Activated CD4-positive, alpha-beta memory T cell treated with anti-CD3 and anti-CD28 coated beads, Interleukin-2, amount 10 ng/mL, durations not matched to agents 7 days and 5 days (primary cell): ENCODE results near the gene EXOC2. TPM values are rescaled to one million over a fixed set of nuclear protein-coding genes. Genes with fewer than 3 reads are reported as not detected.

Source experiments
- CTCF ChIA-PET: fragments of 350-600 bp; sonication (Branson Sonifier 250); formaldehyde crosslinking; loops from one replicate; lab custom pipeline; 2021; ENCODE audit warnings: antibody characterized with exemption, inconsistent platforms; lab: Charles Lee
- POLR2A ChIA-PET: fragments of 350-600 bp; sonication (Branson Sonifier 250); formaldehyde crosslinking; loops from one replicate; lab custom pipeline; 2021; ENCODE audit warnings: antibody characterized with exemption; lab: Charles Lee
- DNase-seq: peaks from one replicate; pipeline ENCODE4 v3.0.0-alpha.2; 2020
- H3K27ac Mint-ChIP-seq: one replicate; pipeline ENCODE4 v1.8.0; 2021; ENCODE audit warnings: mild to moderate bottlenecking, mixed read lengths
- H3K27me3 Mint-ChIP-seq: one replicate; pipeline ENCODE4 v1.8.0; 2021; ENCODE audit warnings: mixed read lengths
- H3K36me3 Mint-ChIP-seq: one replicate; pipeline ENCODE4 v1.8.0; 2021; ENCODE audit warnings: low read depth, mixed read lengths
- H3K4me1 Mint-ChIP-seq: one replicate; pipeline ENCODE4 v1.8.0; 2021; ENCODE audit warnings: mixed read lengths
- H3K4me3 Mint-ChIP-seq: one replicate; pipeline ENCODE4 v1.8.0; 2021; ENCODE audit warnings: mild to moderate bottlenecking, mixed read lengths
- H3K9me3 Mint-ChIP-seq: one replicate; pipeline ENCODE4 v1.8.0; 2021; ENCODE audit warnings: mixed read lengths
- total RNA-seq, 2 experiments: library from RNA; stranded (reverse); gene quantifications; one replicate each; pipeline ENCODE4 v1.2.3, GENCODE V29; 2021

EXOC2 gene
- total RNA-seq, 2 experiments from 2014 or later, result 31.9 to 35.7 TPM

- peaks cover 54% of the 10 kb centered on the region for H3K36me3 Mint-ChIP-seq
- CTCF ChIA-PET, result no interaction called here
- H3K27me3 Mint-ChIP-seq, result no peaks in the 10 kb centered on the region
- POLR2A ChIA-PET, result no interaction called here
- H3K4me3 Mint-ChIP-seq, result no peak overlapping the region
- H3K9me3 Mint-ChIP-seq, result peaks cover 29% of the 10 kb centered on the region
- peaks cover 11% of the 10 kb centered on the region for H3K4me1 Mint-ChIP-seq
- no peak overlapping the region for H3K27ac Mint-ChIP-seq
- DNase-seq, result no peak
Observed at GRCh38 chr6:520820-521219, 172.1 kb downstream of the EXOC2 start.

- no peak for DNase-seq
- peaks cover 68% of the 10 kb centered on the region for H3K36me3 Mint-ChIP-seq
- POLR2A ChIA-PET, result interaction anchor here (1.0 kb wide), 1 partner anchor 25 kb away, joined by 3 read pairs; no protein-coding TSS in a partner anchor
Observed at GRCh38 chr6:518218-518617, 174.7 kb downstream of the EXOC2 start.

DNA sequence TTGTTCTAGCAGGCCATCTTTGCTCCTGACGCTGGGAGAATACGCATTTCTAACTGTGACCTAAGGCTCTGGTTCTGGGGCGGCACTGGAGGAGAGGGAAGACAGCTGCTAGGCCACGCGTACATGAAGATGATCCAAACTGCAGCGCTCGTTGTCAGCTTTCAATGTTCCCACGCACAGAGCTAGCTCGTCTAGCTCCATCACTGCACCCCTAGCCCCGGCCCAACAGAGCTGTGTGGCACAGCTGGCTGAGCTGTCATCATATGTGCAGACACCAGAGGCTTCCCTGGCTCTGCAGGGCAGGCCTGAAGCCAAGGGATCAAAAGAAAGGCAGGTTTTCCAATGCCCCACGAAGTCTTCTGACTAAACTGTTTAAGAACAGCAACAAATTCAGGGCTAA lies 176.7 kb downstream of the EXOC2 start:
- Mint-ChIP-seq H3K4me1 (peaks cover 28% of the 10 kb centered on the region), H3K27ac (no peak overlapping the region), H3K9me3 (peaks cover 27% of the 10 kb centered on the region), H3K4me3 (no peak overlapping the region), H3K36me3 (peaks cover 59% of the 10 kb centered on the region), H3K27me3 (no peaks in the 10 kb centered on the region)
- POLR2A ChIA-PET, result no interaction called here
- CTCF ChIA-PET, result no interaction called here
- DNase-seq, result no peak

More at GRCh38 chr6:518218-518617, 174.7 kb downstream of the EXOC2 start:
- no peak overlapping the region for H3K27ac Mint-ChIP-seq
- H3K27me3 Mint-ChIP-seq, result no peaks in the 10 kb centered on the region
- peaks cover 29% of the 10 kb centered on the region for H3K9me3 Mint-ChIP-seq
- H3K4me3 Mint-ChIP-seq, result no peak overlapping the region
- CTCF ChIA-PET, result interaction anchor here (1.1 kb wide), 1 partner anchor 75 kb away, joined by 3 read pairs; no protein-coding TSS in a partner anchor
- peaks cover 19% of the 10 kb centered on the region for H3K4me1 Mint-ChIP-seq

GRCh38 chr6:515267-515666 lies 177.7 kb downstream of the EXOC2 start:
- Mint-ChIP-seq H3K27me3 (no peaks in the 10 kb centered on the region), H3K27ac (no peak overlapping the region), H3K9me3 (peaks cover 20% of the 10 kb centered on the region), H3K36me3 (peaks cover 58% of the 10 kb centered on the region), H3K4me3 (no peak overlapping the region), H3K4me1 (peaks cover 35% of the 10 kb centered on the region)
- DNase-seq, result no peak
- ChIA-PET CTCF (no interaction called here), POLR2A (interaction anchor here (1.3 kb wide), 1 partner anchor 124 kb away, joined by 3 read pairs; the partner anchor contains the start of gene IRF4)

GRCh38 chr6:514396-514978 lies 178.5 kb downstream of the EXOC2 start:
- peaks cover 20% of the 10 kb centered on the region for H3K9me3 Mint-ChIP-seq
- CTCF ChIA-PET, result no interaction called here
- POLR2A ChIA-PET, result interaction anchor here (1.3 kb wide), 1 partner anchor 123 kb away, joined by 3 read pairs; the partner anchor contains the start of gene IRF4
- peaks cover 58% of the 10 kb centered on the region for H3K36me3 Mint-ChIP-seq
- peaks cover 43% of the 10 kb centered on the region for H3K4me1 Mint-ChIP-seq
- no peak overlapping the region for H3K4me3 Mint-ChIP-seq
- H3K27ac Mint-ChIP-seq, result no peak overlapping the region
- H3K27me3 Mint-ChIP-seq, result no peaks in the 10 kb centered on the region
- DNase-seq, result no peak

GRCh38 chr6:513961-514360 lies 179.0 kb downstream of the EXOC2 start:
- DNase-seq, result no peak
- H3K27ac Mint-ChIP-seq, result no peak overlapping the region
- no peaks in the 10 kb centered on the region for H3K27me3 Mint-ChIP-seq
- peaks cover 48% of the 10 kb centered on the region for H3K4me1 Mint-ChIP-seq
- H3K36me3 Mint-ChIP-seq, result peaks cover 58% of the 10 kb centered on the region
- H3K4me3 Mint-ChIP-seq, result no peak overlapping the region
- H3K9me3 Mint-ChIP-seq, result peaks cover 20% of the 10 kb centered on the region
- ChIA-PET POLR2A (interaction anchor here (1.3 kb wide), 1 partner anchor 123 kb away, joined by 3 read pairs; the partner anchor contains the start of gene IRF4), CTCF (interaction anchor here (1.1 kb wide), 1 partner anchor 24 kb away, joined by 3 read pairs; no protein-coding TSS in a partner anchor)

DNA sequence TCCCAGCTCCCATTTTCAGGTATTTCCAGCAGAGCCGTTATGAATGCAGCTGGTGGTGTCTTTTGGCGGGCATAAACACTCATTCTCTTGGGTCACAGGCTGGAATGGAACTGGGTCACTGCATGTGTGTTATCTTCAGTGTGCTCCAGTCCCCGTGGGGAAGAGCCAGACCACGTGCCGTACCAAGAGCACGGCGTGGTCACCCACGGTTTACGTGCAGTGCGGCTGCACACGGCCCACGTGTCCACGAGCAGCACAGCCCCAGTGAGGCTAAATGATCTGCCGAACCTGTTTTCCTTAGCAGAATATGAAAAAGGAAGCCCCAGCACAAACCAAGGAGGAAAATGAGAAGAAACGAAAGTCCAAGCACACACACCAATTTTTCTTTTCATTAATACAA lies 179.9 kb downstream of the EXOC2 start:
- POLR2A ChIA-PET, result no interaction called here
- H3K27me3 Mint-ChIP-seq, result no peaks in the 10 kb centered on the region
- peaks cover 13% of the 10 kb centered on the region for H3K9me3 Mint-ChIP-seq
- H3K4me1 Mint-ChIP-seq, result peaks cover 57% of the 10 kb centered on the region
- peaks cover 57% of the 10 kb centered on the region for H3K36me3 Mint-ChIP-seq
- H3K4me3 Mint-ChIP-seq, result no peak overlapping the region
- H3K27ac Mint-ChIP-seq, result no peak overlapping the region
- no peak for DNase-seq
- CTCF ChIA-PET, result interaction anchor here (1.1 kb wide), 1 partner anchor 23 kb away, joined by 3 read pairs; no protein-coding TSS in a partner anchor

GRCh38 chr6:511488-512137 lies 181.3 kb downstream of the EXOC2 start:
- Mint-ChIP-seq H3K4me3 (no peak overlapping the region), H3K4me1 (peaks cover 71% of the 10 kb centered on the region), H3K27me3 (no peaks in the 10 kb centered on the region), H3K27ac (no peak overlapping the region), H3K9me3 (peaks cover 3% of the 10 kb centered on the region), H3K36me3 (peaks cover 46% of the 10 kb centered on the region)
- CTCF ChIA-PET, result interaction anchor here (0.7 to 0.8 kb wide), 2 partner anchors 12 to 89 kb away, joined by 3 to 6 read pairs; no protein-coding TSS in a partner anchor
- POLR2A ChIA-PET, result interaction anchor here (0.6 to 2.7 kb wide), 6 partner anchors 9 to 1023 kb away, joined by 3 to 8 read pairs (median 5); partner anchors contain the start of gene IRF4
- DNase-seq, result no peak

DNA sequence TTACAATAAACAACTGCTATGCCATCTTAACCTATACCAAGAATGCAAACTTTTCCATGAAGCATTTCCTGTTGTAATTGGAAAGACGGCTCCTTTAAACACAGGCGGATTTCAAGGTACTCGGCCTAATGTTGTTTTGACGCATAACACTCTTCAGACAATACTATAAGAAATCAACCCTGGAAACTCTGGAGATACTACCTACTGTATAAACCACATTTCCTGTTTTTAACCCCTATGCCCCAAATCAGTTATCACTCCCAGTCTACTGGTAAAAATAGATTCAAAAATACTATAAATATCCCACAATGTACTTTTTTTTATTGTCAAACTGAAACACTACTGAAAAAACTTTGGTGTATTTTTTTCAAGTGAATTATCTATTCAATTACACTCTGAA lies 183.3 kb downstream of the EXOC2 start:
- no peaks in the 10 kb centered on the region for H3K27me3 Mint-ChIP-seq
- POLR2A ChIA-PET, result interaction anchor here (0.8 to 2.3 kb wide), 5 partner anchors 42 to 118 kb away, joined by 3 to 8 read pairs (median 3); partner anchors contain the start of gene IRF4
- H3K27ac Mint-ChIP-seq, result peak overlapping the region; percentile 54
- no peaks in the 10 kb centered on the region for H3K9me3 Mint-ChIP-seq
- peaks cover 86% of the 10 kb centered on the region for H3K4me1 Mint-ChIP-seq
- H3K36me3 Mint-ChIP-seq, result peaks cover 33% of the 10 kb centered on the region
- CTCF ChIA-PET, result no interaction called here
- H3K4me3 Mint-ChIP-seq, result no peak overlapping the region
- DNase-seq, result no peak

DNA sequence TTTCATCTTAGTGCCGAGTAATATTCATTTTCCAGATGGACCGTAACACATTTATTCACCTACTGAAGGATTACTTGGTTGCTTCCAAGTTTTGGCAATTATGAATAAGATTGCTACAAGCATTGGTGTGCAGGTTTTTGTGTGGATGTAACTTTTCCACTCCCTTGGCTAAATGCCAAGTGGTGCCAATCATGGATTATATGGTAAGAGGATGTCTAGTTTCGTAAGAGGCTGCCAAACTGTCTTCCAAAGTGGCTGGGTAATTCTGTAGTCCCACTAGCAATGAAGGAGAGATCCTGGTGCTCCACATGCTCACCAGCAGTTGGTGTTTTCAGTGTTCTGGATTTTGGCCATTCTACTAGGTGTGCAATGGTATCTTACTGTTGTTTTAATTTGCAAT lies 184.3 kb downstream of the EXOC2 start:
- ChIA-PET POLR2A (no interaction called here), CTCF (no interaction called here)
- Mint-ChIP-seq H3K36me3 (peaks cover 27% of the 10 kb centered on the region), H3K9me3 (no peaks in the 10 kb centered on the region), H3K4me1 (peaks cover 84% of the 10 kb centered on the region), H3K4me3 (no peak overlapping the region), H3K27ac (no peak overlapping the region), H3K27me3 (no peaks in the 10 kb centered on the region)
- DNase-seq, result no peak

- H3K4me3 Mint-ChIP-seq, result no peak overlapping the region
- ChIA-PET POLR2A (interaction anchor here (1.2 kb wide), 1 partner anchor 116 kb away, joined by 3 read pairs; the partner anchor contains the start of gene IRF4), CTCF (no interaction called here)
- H3K4me1 Mint-ChIP-seq, result peaks cover 82% of the 10 kb centered on the region
- H3K27ac Mint-ChIP-seq, result no peak overlapping the region
- peaks cover 23% of the 10 kb centered on the region for H3K36me3 Mint-ChIP-seq
- no peaks in the 10 kb centered on the region for H3K9me3 Mint-ChIP-seq
- no peak for DNase-seq
- no peaks in the 10 kb centered on the region for H3K27me3 Mint-ChIP-seq
Observed at GRCh38 chr6:508006-508405, 184.9 kb downstream of the EXOC2 start.

- Mint-ChIP-seq H3K9me3 (no peaks in the 10 kb centered on the region), H3K4me1 (peaks cover 88% of the 10 kb centered on the region), H3K27ac (peak overlapping the region; percentile 54), H3K36me3 (peaks cover 19% of the 10 kb centered on the region), H3K27me3 (no peaks in the 10 kb centered on the region), H3K4me3 (no peak overlapping the region)
- ChIA-PET POLR2A (interaction anchor here (1.2 kb wide), 1 partner anchor 115 kb away, joined by 3 read pairs; the partner anchor contains the start of gene IRF4), CTCF (no interaction called here)
- DNase-seq, result no peak
Observed at GRCh38 chr6:506920-507622, 185.9 kb downstream of the EXOC2 start.
